Iris pigment epithelial cell (primary cell): ENCODE data around the gene FCN3.

ENCODE experiments used
- DNase-seq: peaks from one replicate; pipeline ENCODE4 v3.0.0-alpha.2; 2011; ENCODE audit warnings: low read depth

FCN3 gene

DNA sequence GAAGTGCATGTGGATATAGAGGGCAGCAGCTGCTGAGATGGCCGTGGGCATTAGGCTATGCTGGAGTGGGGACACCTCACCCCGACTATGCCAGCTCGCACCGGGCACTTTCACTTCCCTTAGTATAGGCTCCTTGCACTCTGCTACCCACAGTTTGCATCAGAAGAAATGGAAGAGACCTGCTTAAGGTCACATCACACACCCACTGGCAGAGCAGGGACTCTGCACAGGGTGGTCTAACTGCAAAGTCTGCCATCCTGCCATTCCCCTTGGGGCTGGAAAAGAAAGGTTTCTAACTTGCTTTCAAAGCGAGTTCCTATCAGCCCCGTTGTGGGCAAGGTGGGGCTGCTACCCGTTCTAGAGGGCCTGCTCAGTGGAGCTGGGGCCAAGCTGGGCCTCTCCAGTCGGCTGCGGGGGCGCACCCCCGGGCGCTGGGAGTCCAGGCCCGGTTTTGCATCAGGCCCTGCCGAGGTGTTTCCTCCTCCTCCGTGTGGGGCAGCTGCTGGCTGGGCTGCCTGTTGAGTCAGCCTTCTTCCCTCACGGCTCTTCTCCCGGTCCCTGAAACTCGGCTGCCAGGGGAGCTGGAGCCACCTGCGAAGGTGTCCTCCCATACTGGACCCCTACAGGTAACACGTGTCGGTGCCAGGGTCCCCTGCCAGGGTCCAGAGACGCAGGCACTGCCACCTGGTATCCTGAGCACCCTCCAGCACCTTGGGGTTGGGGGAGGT is 32.9 kb downstream of the FCN3 start, which contains the start of gene SYTL1:
Gene SYTL1, plus strand, starts transcription at position 498 of the 728 bp plus-strand sequence. CDS start 3,313 bp downstream, outside the sequence.
- peak; percentile 74 for DNase-seq

GRCh38 chr1:27339213-27339612 is 35.4 kb downstream of the FCN3 start:
- DNase-seq, result no peak

DNA sequence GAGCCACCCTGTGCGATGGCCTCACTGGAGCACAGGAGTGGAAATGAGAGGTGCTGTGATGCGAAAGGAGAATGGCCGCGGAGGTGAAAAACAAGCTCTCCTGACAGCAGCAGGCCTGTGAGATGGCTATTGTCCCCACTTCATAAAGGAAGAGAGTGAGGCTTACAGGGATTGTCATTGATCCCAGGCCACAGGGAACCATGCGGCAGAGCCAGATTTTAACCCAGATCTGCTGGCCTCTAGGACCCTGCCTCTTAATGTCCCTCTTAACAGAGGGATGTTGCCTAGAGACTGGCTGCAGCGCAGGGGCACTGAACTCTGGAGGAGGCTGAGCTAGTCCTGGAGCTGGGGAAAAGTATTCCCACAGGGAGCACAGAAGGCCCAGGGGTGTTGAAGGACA is 35.9 kb downstream of the FCN3 start:
- no peak for DNase-seq

DNA sequence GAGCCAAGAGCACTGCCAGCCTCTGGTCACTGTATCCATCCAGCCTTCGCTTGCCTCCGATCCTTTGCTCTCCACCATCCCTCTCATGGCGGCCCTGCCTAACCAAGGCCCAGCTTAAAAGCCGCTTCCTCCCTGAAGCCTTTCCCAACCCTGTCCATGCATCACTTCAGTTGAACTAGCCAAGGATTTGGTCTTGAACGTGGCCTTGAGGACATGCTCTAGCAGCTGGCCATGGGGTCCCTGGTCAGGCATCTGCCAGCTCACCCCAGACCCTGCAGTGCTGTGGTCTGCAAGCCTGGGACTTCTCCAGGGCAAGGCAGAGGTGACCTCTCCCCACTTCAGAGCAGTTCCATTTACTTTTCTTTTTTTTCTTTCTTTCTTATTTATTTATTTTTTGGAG is 37.9 kb downstream of the FCN3 start:
- no peak for DNase-seq

DNA sequence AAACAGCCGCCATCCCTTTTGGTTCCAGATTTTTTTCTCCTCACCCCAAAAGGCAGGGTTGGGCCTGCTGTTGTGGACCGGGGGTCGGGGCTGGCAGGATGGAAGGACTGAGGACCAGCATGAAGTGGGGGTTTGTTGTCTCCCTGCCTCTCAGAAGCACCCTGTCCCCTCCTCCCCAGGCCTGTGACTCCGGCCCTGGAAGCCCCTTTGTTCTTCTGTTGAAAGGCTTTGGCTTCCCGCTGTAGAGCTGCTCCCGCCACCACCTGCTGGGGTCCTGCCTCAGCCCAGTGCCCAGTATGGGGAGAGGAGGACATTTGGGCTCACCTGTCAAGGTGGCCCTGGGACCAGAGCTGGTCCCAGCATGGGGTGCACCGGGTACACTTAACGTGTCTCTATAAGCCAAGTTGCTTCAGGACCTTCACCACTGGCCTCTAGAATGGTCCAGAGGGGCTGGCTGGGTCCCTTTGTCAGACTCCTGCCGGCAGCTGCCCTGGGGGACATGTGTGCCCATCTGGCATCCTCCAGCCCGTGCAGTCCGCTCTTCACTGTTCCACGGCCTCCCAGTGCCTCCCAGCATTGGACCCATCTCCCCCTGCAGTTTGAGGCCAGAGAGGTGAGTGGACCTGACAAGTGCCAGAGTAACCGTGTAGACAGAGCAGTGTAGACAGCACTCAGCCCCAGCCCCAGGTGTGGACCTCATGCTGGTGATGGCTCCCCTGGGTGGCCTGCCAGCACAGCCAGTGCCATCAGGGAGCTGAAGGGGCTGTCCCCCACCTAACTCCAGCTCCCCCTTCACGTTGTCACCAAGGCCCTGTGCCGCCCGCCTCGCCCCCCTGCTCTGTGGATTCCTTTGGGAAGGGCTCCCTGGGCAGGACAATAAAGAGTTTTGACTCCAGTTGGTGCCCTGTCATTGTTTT is 38.9 kb downstream of the FCN3 start:
- no peak for DNase-seq

DNA sequence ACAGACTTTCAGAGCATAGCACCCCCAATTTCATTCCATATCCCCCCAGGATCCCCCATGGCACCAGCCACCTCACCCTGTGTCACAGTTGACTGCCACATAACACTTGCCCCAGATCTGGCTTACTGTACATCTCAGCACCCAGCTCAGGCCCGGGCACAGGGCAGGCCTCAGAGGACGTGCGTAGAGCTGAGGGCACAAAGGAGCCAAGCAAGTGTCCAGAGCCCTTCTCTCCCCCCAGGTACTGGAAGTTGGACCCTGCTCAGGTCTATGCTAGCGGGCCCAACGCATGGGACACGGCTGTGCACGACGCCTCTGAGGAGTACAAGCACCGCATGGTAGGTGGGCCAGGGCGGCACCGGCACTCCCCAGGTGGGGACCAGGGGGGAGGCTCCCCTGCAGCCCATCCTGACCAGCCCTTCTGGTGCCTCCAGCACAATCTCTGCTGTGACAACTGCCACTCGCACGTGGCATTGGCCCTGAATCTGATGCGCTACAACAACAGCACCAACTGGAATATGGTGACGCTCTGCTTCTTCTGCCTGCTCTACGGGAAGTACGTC is 40.8 kb downstream of the FCN3 start:
- no peak for DNase-seq

DNA sequence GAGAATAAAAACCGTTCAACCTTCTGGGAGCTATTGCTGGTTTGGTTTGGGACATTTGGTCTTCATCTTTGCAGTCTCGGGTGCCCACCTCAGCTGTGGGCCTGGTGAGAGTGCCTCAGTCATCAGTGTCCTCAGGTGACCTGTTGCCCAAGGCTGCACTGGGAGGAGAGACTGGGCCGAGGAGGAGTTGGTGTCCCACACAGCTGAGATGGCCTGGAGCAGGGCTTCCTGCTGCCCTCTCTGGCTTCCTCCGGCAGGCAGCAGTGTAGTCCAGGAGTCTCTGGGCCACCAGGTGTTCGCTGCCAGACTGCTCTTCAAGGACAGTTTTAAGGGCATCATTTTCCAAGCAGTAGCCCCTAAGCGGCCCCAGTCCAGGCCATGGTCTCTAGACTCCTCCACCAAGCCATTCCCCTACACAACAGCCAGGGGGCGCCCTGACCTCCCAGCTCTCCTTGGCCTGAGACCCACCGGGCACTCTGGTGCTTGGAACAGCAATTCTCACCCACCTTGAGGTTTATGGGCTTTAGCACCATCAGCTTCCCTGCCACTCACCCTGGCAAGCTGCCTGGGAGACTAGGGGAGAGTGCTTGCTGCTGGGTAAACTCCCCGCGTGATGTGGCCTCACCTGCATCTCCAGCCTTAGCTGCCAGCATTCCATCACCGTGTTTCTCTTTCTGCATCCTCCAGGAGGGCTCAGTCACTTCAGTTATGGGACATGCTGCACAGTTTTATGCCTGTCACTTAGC is 41.9 kb downstream of the FCN3 start:
- DNase-seq, result peak; percentile 26

DNA sequence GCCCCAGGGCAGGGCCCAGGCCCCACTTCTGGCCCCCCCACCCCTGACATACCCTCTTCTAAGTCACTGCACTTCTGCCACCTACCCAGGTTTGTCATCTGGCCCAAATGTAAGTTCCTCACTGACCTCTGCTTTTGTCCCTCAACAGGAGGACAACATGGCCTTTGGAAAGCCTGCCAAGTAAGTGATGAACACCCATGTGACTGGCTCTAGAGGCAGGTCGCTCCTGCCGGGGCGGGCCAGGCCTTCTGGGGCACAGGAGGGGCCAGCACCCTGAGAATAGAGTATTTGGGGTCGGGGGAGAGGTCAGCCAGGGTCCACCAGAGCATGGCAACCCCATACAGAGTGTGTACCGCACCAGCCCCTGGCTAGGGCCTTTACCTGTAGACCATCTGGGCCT is 42.7 kb downstream of the FCN3 start:
- no peak for DNase-seq

DNA sequence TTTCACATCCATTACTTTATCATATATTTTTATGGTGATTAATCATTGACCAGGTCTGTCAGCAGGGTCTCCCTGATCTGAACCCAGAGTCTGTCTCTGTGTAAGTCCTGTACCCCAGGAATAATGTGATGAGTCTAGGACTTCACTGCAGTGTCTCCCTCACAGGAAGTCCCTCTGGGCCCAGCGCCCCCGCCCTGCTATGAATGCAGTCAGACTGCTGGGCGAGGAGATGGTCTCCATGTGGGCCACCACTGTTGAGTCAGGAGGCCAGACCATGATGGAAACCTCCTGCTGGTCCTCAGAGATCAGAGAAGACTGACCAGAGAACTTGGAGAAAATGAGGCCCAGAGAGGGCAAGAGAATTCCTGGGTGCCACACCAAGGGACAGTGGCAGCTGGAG is 43.2 kb downstream of the FCN3 start:
- no peak for DNase-seq

DNA sequence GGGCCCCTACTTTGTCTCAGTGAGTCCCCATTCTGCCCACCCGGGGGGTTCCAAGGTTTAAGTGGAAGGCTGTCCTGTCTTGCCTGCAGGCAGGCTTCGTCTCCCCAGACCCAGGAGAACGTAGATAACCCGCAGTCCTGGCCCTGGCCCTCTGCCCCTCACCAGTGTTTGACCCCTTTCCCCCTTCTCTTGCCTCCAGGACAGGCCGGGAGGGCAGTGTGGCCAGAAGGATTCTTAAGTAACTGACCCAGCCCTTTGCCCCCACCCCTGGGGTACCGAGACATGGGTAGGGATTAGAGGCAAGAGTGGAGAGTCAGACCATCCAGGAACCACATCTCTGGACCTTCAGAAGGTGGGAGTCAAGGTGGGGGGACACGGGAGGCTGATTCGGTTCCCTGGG is 43.8 kb downstream of the FCN3 start:
- DNase-seq, result no peak

DNA sequence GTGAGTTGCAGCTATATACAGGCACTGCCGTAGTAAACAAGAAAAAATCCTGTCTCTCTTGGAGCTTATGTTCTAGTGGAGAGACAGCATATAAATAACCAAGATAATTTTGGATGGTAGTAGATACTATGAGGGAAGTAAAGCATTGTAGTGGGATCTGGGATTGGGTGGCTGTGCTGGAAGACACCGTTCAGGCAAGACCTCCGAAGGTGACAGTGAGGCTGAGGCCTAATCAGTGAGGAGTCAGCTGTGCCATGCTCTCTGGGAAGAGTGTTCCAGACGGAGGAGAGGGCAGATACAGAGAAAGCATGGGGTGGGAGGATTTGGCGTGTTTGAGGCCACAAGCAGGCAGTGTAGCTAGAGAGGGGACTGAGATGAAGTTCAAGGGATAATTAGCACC is 46.7 kb downstream of the FCN3 start:
- DNase-seq, result no peak

- DNase-seq, result no peak
These were observed 49.3 kb downstream of the FCN3 start for GRCh38 chr1:27325286-27325685.

GRCh38 chr1:27322569-27323240 is 51.9 kb downstream of the FCN3 start:
- DNase-seq, result no peak

- peak; percentile 98 for DNase-seq
These were observed 52.6 kb downstream of the FCN3 start, which contains the start of gene TMEM222 for GRCh38 chr1:27321813-27322568. TMEM222 (plus strand) TSS chr1:27322163; CDS start chr1:27322198, 35 bp downstream.
